Osteoblast (primary cell): ENCODE data around the gene MB. TPM values are rescaled to one million over a fixed set of nuclear protein-coding genes. Genes with fewer than 3 reads are reported as not detected.

Experiments
- DNase-seq: peaks from one replicate; pipeline ENCODE4 v3.0.0; 2011; ENCODE audit warnings: low spot score, mixed read lengths; ENCODE audit not compliant: insufficient read length; ENCODE audit errors: missing footprints
- H2AFZ ChIP-seq: 2 replicates; pipeline ENCODE4 v1.6.0; 2011; ENCODE audit warnings: mild to moderate bottlenecking, low read length
- H3K27ac ChIP-seq: 2 replicates; pipeline ENCODE4 v1.5.1; 2011; ENCODE audit warnings: mild to moderate bottlenecking, low read depth, low read length, moderate library complexity
- H3K27me3 ChIP-seq: 2 replicates; pipeline ENCODE4 v1.6.0; 2012; ENCODE audit warnings: mild to moderate bottlenecking, control low read depth, inconsistent platforms, low read length, moderate library complexity; ENCODE audit not compliant: insufficient read depth
- H3K36me3 ChIP-seq: 2 replicates; pipeline ENCODE4 v1.5.1; 2011; ENCODE audit warnings: mild to moderate bottlenecking, low read length, control low read depth, moderate library complexity; ENCODE audit not compliant: insufficient read depth
- H3K4me1 ChIP-seq: 2 replicates; pipeline ENCODE4 v1.5.1; 2011; ENCODE audit warnings: mild to moderate bottlenecking, low read length, control low read depth, moderate library complexity; ENCODE audit not compliant: insufficient read depth
- H3K4me2 ChIP-seq: 2 replicates; pipeline ENCODE4 v1.6.0; 2011; ENCODE audit warnings: mild to moderate bottlenecking, low read length; ENCODE audit not compliant: insufficient read depth
- H3K4me3 ChIP-seq: fragments of 200-600 bp; sonication (generic); 3 replicates; pipeline ENCODE4 v1.5.1; 2012; ENCODE audit warnings: mild to moderate bottlenecking, low read length, inconsistent platforms; ENCODE audit not compliant: insufficient read depth
- H3K79me2 ChIP-seq: 2 replicates; pipeline ENCODE4 v1.6.0; 2012; ENCODE audit warnings: mild to moderate bottlenecking, low read length, control low read depth, inconsistent platforms; ENCODE audit not compliant: insufficient read depth
- H3K9me3 ChIP-seq: 2 replicates; pipeline ENCODE4 v1.5.1; 2011; ENCODE audit warnings: low read depth, low read length, control low read depth
- H4K20me1 ChIP-seq: 2 replicates; pipeline ENCODE4 v1.6.0; 2012; ENCODE audit warnings: mild to moderate bottlenecking, low read length, control low read depth; ENCODE audit not compliant: insufficient read depth
- total RNA-seq: library from RNA; depleted of rRNA; stranded (reverse); fragments of >200 nt; gene quantifications from 2 replicates; pipeline ENCODE4 v1.2.3, GENCODE V29; 2012
- TF ChIP-seq, protein P1 (sequence below): IDR thresholded peaks from 2 replicates; pipeline ENCODE4 v1.5.1; 2011; ENCODE audit warnings: mild to moderate bottlenecking, low read depth, low read length, moderate library complexity; ENCODE audit errors: extremely low read depth

Gene MB
- total RNA-seq, 1 donor = 0.36 TPM

DNA sequence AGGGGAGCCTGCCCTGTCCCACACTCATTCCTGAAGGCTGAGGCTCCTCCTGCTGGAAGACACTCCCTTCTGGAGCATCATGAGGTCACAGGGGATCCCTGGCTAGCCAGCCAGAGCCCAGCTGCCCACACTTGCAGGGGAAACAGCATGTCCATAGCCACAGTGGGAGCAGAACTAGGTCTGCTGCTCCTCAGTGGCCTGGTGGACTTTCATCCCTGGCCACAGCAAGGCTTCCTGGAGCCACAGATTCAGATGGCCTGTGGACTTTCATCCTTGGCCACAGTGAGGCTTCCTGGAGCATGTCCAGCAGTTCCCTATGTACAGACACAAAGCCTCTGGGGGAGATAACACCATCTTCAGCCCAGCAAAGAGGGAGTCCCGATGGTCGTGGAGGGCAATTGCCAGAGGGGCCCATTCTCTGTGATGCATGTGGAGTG is 25.2 kb upstream of the MB start:
- H4K20me1 ChIP-seq = no peaks in the 10 kb centered on the region
- H3K79me2 ChIP-seq = no peaks in the 10 kb centered on the region
- no peaks in the 10 kb centered on the region for H3K9me3 ChIP-seq
- H3K36me3 ChIP-seq = no peaks in the 10 kb centered on the region
- H3K4me3 ChIP-seq = no peak overlapping the region
- no peak overlapping the region for H3K4me2 ChIP-seq
- TF ChIP-seq, protein P1, sequence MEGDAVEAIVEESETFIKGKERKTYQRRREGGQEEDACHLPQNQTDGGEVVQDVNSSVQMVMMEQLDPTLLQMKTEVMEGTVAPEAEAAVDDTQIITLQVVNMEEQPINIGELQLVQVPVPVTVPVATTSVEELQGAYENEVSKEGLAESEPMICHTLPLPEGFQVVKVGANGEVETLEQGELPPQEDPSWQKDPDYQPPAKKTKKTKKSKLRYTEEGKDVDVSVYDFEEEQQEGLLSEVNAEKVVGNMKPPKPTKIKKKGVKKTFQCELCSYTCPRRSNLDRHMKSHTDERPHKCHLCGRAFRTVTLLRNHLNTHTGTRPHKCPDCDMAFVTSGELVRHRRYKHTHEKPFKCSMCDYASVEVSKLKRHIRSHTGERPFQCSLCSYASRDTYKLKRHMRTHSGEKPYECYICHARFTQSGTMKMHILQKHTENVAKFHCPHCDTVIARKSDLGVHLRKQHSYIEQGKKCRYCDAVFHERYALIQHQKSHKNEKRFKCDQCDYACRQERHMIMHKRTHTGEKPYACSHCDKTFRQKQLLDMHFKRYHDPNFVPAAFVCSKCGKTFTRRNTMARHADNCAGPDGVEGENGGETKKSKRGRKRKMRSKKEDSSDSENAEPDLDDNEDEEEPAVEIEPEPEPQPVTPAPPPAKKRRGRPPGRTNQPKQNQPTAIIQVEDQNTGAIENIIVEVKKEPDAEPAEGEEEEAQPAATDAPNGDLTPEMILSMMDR = no peak
- H3K4me1 ChIP-seq = peaks cover 24% of the 10 kb centered on the region
- DNase-seq = peak; percentile 93
- no peak overlapping the region for H3K27ac ChIP-seq
- no peaks in the 10 kb centered on the region for H3K27me3 ChIP-seq
- no peak overlapping the region for H2AFZ ChIP-seq

DNA sequence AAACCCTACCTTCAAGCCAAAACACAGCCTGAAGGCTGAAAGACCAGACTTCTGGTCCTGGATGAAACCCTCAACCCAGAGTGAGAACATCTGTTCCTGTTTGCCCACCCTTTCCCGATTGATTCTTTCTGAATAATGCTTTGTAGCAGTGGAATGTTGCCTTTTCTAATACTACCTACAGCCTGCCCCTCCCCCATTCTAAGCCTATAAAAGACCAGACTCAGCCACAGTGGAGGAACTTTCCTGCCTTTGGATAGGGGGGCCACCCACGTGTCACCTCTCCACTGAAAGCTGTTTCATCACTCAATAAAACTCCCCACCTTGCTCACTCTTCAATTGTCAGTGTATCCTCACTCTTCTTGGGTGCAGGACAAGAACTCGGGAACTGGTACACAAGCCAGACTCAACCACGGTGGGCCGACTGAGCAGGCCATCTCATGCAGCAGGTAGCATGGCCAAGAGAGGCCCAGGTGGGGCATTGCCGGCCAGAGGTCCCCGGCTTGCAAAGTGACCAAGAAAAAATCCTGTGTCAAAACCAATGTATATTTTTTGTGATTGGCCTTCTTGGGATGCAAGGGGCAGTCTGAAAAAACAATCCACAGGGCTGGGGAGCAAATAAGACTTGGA is 24.5 kb upstream of the MB start:
- Histone ChIP-seq H3K4me2 (no peak overlapping the region), H3K79me2 (no peaks in the 10 kb centered on the region), H3K4me3 (no peak overlapping the region), H3K9me3 (no peaks in the 10 kb centered on the region), H4K20me1 (no peaks in the 10 kb centered on the region), H3K36me3 (no peaks in the 10 kb centered on the region), H3K27me3 (no peaks in the 10 kb centered on the region), H3K4me1 (peaks cover 17% of the 10 kb centered on the region), H3K27ac (no peak overlapping the region), H2AFZ (no peak overlapping the region)
- TF ChIP-seq, protein P1 = no peak
- DNase-seq = no peak

DNA sequence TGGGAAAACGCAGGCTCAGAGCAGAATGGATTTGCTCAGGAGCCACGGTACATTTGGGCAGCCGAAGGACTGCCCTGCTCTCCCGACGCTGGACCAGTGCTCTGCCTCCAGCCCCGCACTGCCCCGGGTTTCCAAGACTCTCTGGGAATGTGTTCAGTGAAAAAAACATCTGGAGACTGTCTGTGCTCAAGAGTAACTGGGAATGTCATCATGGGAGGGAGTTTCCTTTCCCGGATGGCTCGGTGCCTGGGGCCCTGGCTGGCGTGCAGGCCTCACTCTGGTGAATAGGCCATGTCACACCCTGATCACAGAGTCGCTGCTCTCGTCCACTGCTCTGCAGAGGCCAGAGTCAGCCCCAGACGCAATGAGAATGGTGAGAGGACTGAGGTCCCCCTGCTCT is 21.3 kb upstream of the MB start:
- peak; percentile 96 for DNase-seq
- peak overlapping the region; percentile 91 for H2AFZ ChIP-seq
- H3K4me3 ChIP-seq = no peak overlapping the region
- no peaks in the 10 kb centered on the region for H4K20me1 ChIP-seq
- TF ChIP-seq, protein P1 = no peak
- peak overlapping the region; percentile 19 for H3K27ac ChIP-seq
- no peaks in the 10 kb centered on the region for H3K27me3 ChIP-seq
- H3K4me1 ChIP-seq = peaks cover 13% of the 10 kb centered on the region
- peak overlapping the region; percentile 21 for H3K4me2 ChIP-seq
- H3K36me3 ChIP-seq = no peaks in the 10 kb centered on the region
- H3K79me2 ChIP-seq = no peaks in the 10 kb centered on the region
- no peaks in the 10 kb centered on the region for H3K9me3 ChIP-seq

DNA sequence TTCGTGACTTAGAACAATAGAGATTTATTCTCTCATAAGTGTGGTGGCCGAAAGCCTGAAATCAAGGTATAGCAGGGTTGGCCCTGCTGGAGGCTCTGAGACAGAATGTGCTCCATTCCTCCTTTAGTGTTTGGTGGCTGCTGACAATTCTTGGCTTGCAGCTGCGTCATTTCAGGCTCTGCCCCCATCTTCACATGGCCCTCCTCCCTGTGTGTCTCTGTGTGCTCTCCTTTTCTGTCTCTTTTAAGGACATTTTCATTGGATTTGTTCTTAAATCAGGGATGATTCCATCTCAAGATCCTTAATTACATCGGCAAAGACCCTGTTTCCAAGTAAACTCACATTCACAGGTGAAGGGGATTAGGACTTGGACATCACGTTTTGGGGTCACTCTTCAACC is 20.9 kb upstream of the MB start:
- peaks cover 13% of the 10 kb centered on the region for H3K4me1 ChIP-seq
- TF ChIP-seq, protein P1 = no peak
- no peaks in the 10 kb centered on the region for H3K27me3 ChIP-seq
- no peaks in the 10 kb centered on the region for H3K36me3 ChIP-seq
- H3K79me2 ChIP-seq = no peaks in the 10 kb centered on the region
- peak overlapping the region; percentile 19 for H3K27ac ChIP-seq
- peak overlapping the region; percentile 91 for H2AFZ ChIP-seq
- peak overlapping the region; percentile 21 for H3K4me2 ChIP-seq
- H3K4me3 ChIP-seq = no peak overlapping the region
- H3K9me3 ChIP-seq = no peaks in the 10 kb centered on the region
- DNase-seq = no peak
- H4K20me1 ChIP-seq = no peaks in the 10 kb centered on the region
